Muscle of leg (tissue), 11 donors: ENCODE data around the gene KCNA4. TPM values are rescaled to one million over a fixed set of nuclear protein-coding genes. Genes with fewer than 3 reads are reported as not detected.
A peak's percentile ranks its signal among the peaks of the same experiment; 100 is the strongest.

ENCODE experiments used
- DNase-seq: peaks from one replicate; pipeline ENCODE4 v3.0.0; 2013
- H3K27ac ChIP-seq: one replicate; pipeline ENCODE4 v1.5.1; 2013; ENCODE audit warnings: mild to moderate bottlenecking, low read length, control low read depth
- H3K27me3 ChIP-seq: one replicate; pipeline ENCODE4 v1.6.1; 2013; ENCODE audit warnings: low read length; ENCODE audit not compliant: control insufficient read depth, insufficient read depth
- H3K36me3 ChIP-seq: one replicate; pipeline ENCODE4 v1.6.1; 2013; ENCODE audit warnings: low read length; ENCODE audit not compliant: control insufficient read depth, insufficient read depth
- H3K4me1 ChIP-seq: one replicate; pipeline ENCODE4 v1.6.1; 2013; ENCODE audit warnings: low read length; ENCODE audit not compliant: control insufficient read depth, insufficient read depth
- H3K4me3 ChIP-seq: one replicate; pipeline ENCODE4 v1.5.1; 2013; ENCODE audit warnings: low read length, control low read depth
- H3K9me3 ChIP-seq: replicated peaks from 2 replicates; pipeline ENCODE4 v1.6.1; 2013; ENCODE audit warnings: low read depth, low read length; ENCODE audit not compliant: control insufficient read depth
- WGBS: methylation state at CpG from one replicate; pipeline ENCODE4 v1.1.5; 2013; ENCODE audit warnings: missing lambda C conversion rate; ENCODE audit not compliant: insufficient coverage; 5-methylcytosine and 5-hydroxymethylcytosine counted together
- polyA plus RNA-seq, 8 donors: library from polyadenylated mRNA; unstranded; fragments of 120-200 nt; gene quantifications; one replicate each; pipeline versions ENCODE4 v1.2.1 to v1.2.3, GENCODE V29; 2013; ENCODE audit warnings: inconsistent platforms in 1 of 8, low replicate concordance in 1 of 8; ENCODE audit not compliant: insufficient read length in 8 of 8, insufficient read depth in 1 of 8
- total RNA-seq: library from RNA; stranded (reverse); fragments of 120-200 nt; gene quantifications from one replicate; pipeline ENCODE4 v1.2.4, GENCODE V29; 2013

KCNA4 gene
- total and polyA plus RNA-seq, 9 donors = 0.07 to 0.48 (median 0.28) TPM

GRCh38 chr11:30025396-30026139 is 8.7 kb upstream of the KCNA4 start:
- Histone ChIP-seq H3K9me3 (no peaks in the 10 kb centered on the region), H3K27me3 (no peaks in the 10 kb centered on the region), H3K4me1 (no peaks in the 10 kb centered on the region), H3K36me3 (no peaks in the 10 kb centered on the region), H3K27ac (no peak overlapping the region), H3K4me3 (no peak overlapping the region)
- no peak for DNase-seq
- WGBS = 22% methylated on average over 3 of the region's 6 CpGs

- no peak for DNase-seq
- Histone ChIP-seq H3K27me3 (peaks cover 13% of the 10 kb centered on the region), H3K4me3 (no peak overlapping the region), H3K36me3 (no peaks in the 10 kb centered on the region), H3K27ac (no peak overlapping the region), H3K9me3 (no peaks in the 10 kb centered on the region), H3K4me1 (no peaks in the 10 kb centered on the region)
- 56% methylated on average over 1 of the region's 2 CpGs for WGBS
Measured at GRCh38 chr11:30023074-30023473, 6.2 kb upstream of the KCNA4 start.

GRCh38 chr11:30019481-30019880 is 2.7 kb upstream of the KCNA4 start:
- Histone ChIP-seq H3K9me3 (no peaks in the 10 kb centered on the region), H3K27ac (no peak overlapping the region), H3K27me3 (peaks cover 46% of the 10 kb centered on the region), H3K4me1 (peaks cover 16% of the 10 kb centered on the region), H3K36me3 (no peaks in the 10 kb centered on the region), H3K4me3 (no peak overlapping the region)
- DNase-seq = no peak
- no CpG with 5 or more reads among the region's 3 CpGs for WGBS

- Histone ChIP-seq H3K27me3 (peaks cover 48% of the 10 kb centered on the region), H3K4me1 (peaks cover 16% of the 10 kb centered on the region), H3K36me3 (no peaks in the 10 kb centered on the region), H3K27ac (no peak overlapping the region), H3K4me3 (no peak overlapping the region), H3K9me3 (no peaks in the 10 kb centered on the region)
- no peak for DNase-seq
- 0% methylated on average over 3 of the region's 21 CpGs for WGBS
Measured at GRCh38 chr11:30018495-30018894, 1.7 kb upstream of the KCNA4 start.

GRCh38 chr11:30017445-30017895 is 640 bp upstream of the KCNA4 start:
- peaks cover 48% of the 10 kb centered on the region for H3K27me3 ChIP-seq
- H3K27ac ChIP-seq = no peak overlapping the region
- 8% methylated on average over 16 of the region's 19 CpGs for WGBS
- DNase-seq = peak; percentile 30
- peak overlapping the region; percentile 37 for H3K4me3 ChIP-seq
- peaks cover 16% of the 10 kb centered on the region for H3K4me1 ChIP-seq
- no peaks in the 10 kb centered on the region for H3K36me3 ChIP-seq
- H3K9me3 ChIP-seq = no peaks in the 10 kb centered on the region

GRCh38 chr11:30015725-30016412 is 961 bp downstream of the KCNA4 start:
- peaks cover 16% of the 10 kb centered on the region for H3K4me1 ChIP-seq
- H3K9me3 ChIP-seq = no peaks in the 10 kb centered on the region
- H3K27ac ChIP-seq = no peak overlapping the region
- under 1% methylated on average over 27 of the region's 32 CpGs for WGBS
- H3K36me3 ChIP-seq = no peaks in the 10 kb centered on the region
- peaks cover 50% of the 10 kb centered on the region for H3K27me3 ChIP-seq
- no peak overlapping the region for H3K4me3 ChIP-seq
- DNase-seq = no peak

- 89% methylated on average over 10 of the region's 15 CpGs for WGBS
Measured at GRCh38 chr11:30012346-30012745, 4.5 kb downstream of the KCNA4 start.

GRCh38 chr11:30009060-30009459 is 7.8 kb downstream of the KCNA4 start:
- no peak for DNase-seq
- Histone ChIP-seq H3K4me3 (no peak overlapping the region), H3K27me3 (peaks cover 2% of the 10 kb centered on the region), H3K36me3 (no peaks in the 10 kb centered on the region), H3K27ac (no peak overlapping the region), H3K9me3 (no peaks in the 10 kb centered on the region), H3K4me1 (no peaks in the 10 kb centered on the region)
- WGBS = no CpG with 5 or more reads among the region's 3 CpGs

More at GRCh38 chr11:30012346-30012745, 4.5 kb downstream of the KCNA4 start:
- DNase-seq = no peak
- Histone ChIP-seq H3K4me3 (no peak overlapping the region), H3K27me3 (peaks cover 29% of the 10 kb centered on the region), H3K27ac (no peak overlapping the region), H3K4me1 (peaks cover 13% of the 10 kb centered on the region), H3K9me3 (no peaks in the 10 kb centered on the region), H3K36me3 (no peaks in the 10 kb centered on the region)

- no peak overlapping the region for H3K4me3 ChIP-seq
Measured at GRCh38 chr11:30006876-30007275, 10.0 kb downstream of the KCNA4 start.

GRCh38 chr11:30002157-30002785 is 14.6 kb downstream of the KCNA4 start:
- Histone ChIP-seq H3K27me3 (no peaks in the 10 kb centered on the region), H3K9me3 (no peaks in the 10 kb centered on the region), H3K4me3 (no peak overlapping the region), H3K4me1 (no peaks in the 10 kb centered on the region), H3K27ac (no peak overlapping the region), H3K36me3 (no peaks in the 10 kb centered on the region)
- WGBS = no CpG with 5 or more reads among the region's 4 CpGs
- DNase-seq = no peak

More at GRCh38 chr11:30006876-30007275, 10.0 kb downstream of the KCNA4 start:
- Histone ChIP-seq H3K27me3 (peaks cover 2% of the 10 kb centered on the region), H3K36me3 (no peaks in the 10 kb centered on the region), H3K9me3 (no peaks in the 10 kb centered on the region), H3K27ac (no peak overlapping the region), H3K4me1 (no peaks in the 10 kb centered on the region)
- no CpG with 5 or more reads among the region's 4 CpGs for WGBS
- DNase-seq = no peak
